Esophagus muscularis mucosa (tissue), 3 donors: ENCODE results near the gene PSMA8.
"Not testable (repeated sequence)": the region's sequence is repeated elsewhere in the genome, so short reads cannot be mapped to it uniquely, and the experiment has no call there.

Experiments used
- CTCF ChIP-seq, 3 experiments: fragments of 200-600 bp in 2 of 3; fragments of 450-650 bp in 1 of 3; sonication (generic) in 2 of 3; IDR thresholded peaks; one replicate each; pipeline ENCODE4 v1.5.1; 2017 to 2019; ENCODE audit warnings: antibody characterized with exemption in 3 of 3, mild to moderate bottlenecking in 2 of 3, moderate library complexity in 1 of 3
- EP300 ChIP-seq: sonication (generic); formaldehyde crosslinking; IDR thresholded peaks from one replicate; pipeline ENCODE4 v1.6.1; 2017; ENCODE audit warnings: antibody characterized with exemption

GRCh38 chr18:26121994-26122393 lies 11.7 kb upstream of the PSMA8 start:
- not testable (repeated sequence) for TF ChIP-seq CTCF (IDR thresholded peaks at IDR 0.05); EP300
